Stomach (tissue), 4 donors: ENCODE results near the gene TRPM3.

Source experiments
- CTCF ChIP-seq, 7 experiments: fragments of 450-650 bp in 4 of 7; fragments of 200-600 bp in 3 of 7; sonication (generic) in 3 of 7; IDR thresholded peaks; one replicate each; pipeline ENCODE4 v1.5.1; 2016 to 2019; ENCODE audit warnings: antibody characterized with exemption in 7 of 7, control low read depth in 2 of 7, mild to moderate bottlenecking in 1 of 7
- POLR2AphosphoS5 ChIP-seq, 3 donors: sonication (generic); formaldehyde crosslinking; IDR thresholded peaks; one replicate each; pipeline ENCODE4 v1.6.1; 2016; ENCODE audit warnings: antibody characterized with exemption in 3 of 3

GRCh38 chr9:70678153-70678552 lies 443.3 kb downstream of the TRPM3 start:
- TF ChIP-seq CTCF (IDR thresholded peaks at IDR 0.05) (no peak), POLR2AphosphoS5 (IDR thresholded peaks at IDR 0.05) (no peak)
